ENCODE data around the gene SMS.
A peak's percentile ranks its signal among the peaks of the same experiment; 100 is the strongest.
"Not testable (repeated sequence)": the region's sequence is repeated elsewhere in the genome, so short reads cannot be mapped to it uniquely, and the experiment has no call there.

Gene SMS

DNA sequence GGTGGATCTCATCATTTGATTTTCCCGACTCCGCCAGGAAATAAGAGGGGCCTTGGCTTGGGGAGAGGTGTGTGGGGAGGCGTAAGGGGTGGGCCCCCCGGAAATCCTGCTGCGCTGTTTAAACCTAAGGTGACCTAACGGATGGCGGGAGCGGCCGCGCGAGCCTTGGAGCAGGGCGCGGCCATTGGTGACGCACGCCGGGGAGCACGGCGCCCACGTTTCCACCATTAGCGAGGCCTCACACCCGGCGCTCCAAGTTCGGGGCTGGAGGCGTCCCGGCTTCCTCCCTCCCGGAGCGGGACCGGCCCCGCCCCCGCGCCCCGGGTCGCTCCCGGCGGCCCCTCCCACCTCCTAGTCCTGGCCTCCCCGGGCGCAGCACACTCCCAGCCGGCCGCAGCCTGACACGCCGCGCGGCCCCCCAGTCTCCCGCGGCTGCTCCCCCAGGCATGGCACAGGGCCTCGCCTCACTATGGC lies at the start of gene SMS:
Gene SMS (plus strand): TSS at position 354 of the 474 bp plus-strand sequence. CDS start 116 bp downstream, at position 470.
- DNase-seq, result peak; percentile 58

DNA sequence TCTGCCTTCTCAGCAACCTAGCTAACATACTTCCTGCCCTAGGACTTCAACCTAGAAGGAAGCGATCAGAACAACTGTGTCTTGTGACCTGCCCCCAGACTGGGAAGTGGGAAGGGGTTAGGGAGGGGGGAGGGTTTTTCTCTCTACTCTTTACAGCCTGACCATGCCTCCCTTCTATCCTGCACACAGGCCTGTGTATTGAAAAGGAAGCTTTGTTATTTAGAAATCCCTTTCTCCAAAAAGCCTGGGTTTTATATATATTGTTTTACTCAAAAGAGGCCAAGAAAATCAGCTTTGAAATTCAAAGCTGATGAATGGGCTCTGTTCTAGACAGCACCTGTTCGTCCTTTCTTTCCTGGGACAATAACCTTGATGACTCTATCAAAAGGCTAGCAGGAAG lies 35.2 kb upstream of the SMS start:
- no peak for DNase-seq

DNA sequence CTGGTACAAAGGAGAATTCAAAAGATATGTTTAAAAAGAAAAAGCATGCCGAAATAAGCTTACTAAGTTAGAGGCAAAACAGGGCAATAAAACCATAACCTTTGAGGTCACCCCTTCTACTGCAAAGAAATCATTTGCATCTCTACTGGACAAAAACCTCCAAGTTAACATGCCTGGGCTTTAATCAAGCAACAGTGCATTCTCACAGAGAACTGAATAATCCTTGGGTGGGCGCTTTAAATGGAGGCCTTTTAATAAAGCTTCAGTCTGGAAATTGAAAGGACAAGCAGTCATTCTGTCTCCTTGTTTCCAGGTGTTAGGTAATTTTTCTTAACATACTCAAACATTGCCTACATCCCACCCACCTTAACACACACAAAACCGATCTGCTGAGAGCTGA lies 34.6 kb upstream of the SMS start:
- no peak for DNase-seq

DNA sequence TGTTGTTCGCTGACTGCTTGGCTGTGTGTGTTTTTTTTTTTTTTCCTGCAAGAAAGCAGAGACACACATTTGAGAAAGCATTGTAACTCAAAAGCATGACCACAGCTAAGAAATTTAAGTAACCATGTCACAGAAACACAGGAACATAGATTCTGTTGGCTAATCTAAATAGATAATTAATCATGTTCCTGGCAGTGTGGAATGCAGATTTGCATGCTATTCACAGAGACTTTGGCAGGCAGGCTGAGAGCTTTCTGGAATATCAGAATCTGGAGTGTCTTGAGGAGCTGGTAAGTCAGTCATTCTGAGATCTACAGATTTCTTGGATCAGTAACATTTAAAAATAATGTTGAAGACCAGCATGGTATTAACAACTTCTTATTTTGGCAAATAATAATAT lies 33.2 kb upstream of the SMS start:
- DNase-seq, result no peak

DNA sequence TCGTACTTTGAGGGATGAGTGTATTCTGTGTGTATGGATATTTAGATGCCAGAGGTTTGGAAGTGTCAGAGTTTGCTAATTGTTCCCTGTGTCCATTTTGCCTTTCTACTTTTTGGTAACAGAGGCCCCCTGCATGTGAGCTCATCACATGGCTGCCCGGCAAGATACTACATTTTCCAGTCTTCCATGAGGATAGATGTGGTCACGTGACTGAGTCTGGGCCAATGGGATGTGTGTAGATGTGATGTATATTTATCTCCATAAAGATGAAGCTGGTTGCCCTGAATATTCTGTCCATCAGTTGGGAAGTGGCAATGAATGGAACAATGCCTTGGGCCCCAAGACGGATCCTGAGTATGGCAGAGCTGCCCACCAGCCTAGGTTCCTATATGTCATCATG lies 29.0 kb upstream of the SMS start:
- no peak for DNase-seq

DNA sequence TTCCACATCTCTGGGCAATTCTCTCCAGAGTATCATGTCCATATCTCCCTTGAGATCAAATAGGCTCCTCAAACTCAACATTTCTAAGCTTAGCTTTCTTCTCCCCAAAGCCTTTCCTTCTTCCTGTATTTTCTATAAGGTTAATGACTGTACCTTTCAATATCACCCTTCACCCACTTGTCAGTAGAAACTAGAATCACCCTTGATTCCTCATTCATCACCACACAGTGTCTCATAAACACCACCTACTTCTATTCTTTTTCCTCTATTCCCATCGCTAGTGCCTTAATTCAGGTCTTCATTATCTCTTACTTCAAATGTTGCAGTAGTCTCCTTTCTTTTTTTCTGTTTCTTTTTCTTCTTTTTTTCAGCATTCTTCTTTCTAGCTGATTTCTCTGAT lies 28.3 kb upstream of the SMS start:
- DNase-seq, result no peak

DNA sequence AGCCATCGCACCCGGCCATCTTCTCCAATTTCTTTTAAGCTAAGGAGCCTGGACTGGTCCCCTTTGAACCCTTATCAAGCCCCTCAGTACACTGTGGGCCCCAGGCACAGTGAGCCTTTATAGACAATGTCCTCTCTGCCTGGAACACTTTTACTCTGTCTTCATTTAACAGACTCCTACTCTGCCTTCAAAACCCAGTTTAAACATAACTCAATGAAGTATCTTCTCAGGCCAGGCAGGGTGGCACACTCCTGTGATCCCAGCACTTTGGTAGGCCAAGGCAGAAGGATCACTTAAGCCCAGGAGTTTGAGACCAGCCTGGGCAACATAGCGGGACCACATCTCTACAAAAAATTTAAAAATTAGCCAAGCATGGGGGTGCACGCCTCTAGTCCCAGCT lies 27.5 kb upstream of the SMS start:
- DNase-seq, result no peak

DNA sequence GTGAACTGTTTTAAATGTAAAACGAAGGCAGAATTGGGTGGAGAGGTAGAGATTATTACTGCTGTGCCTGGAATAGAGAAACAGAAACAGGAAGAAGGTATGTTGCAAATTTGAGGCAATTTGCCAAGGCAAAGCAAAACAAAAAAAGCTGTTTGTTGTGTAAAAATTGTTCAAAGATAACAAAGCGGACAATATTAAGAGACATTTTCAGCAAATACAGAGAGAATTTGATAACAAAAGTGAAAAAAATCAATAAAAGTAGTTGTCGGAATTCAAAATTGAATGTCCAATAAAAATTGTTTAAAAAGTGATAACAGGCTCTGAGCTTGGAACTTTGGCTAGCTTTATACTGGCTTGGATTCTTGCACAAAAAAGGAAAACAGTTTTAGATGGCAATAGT lies 14.4 kb upstream of the SMS start:
- peak; percentile 48 for DNase-seq

DNA sequence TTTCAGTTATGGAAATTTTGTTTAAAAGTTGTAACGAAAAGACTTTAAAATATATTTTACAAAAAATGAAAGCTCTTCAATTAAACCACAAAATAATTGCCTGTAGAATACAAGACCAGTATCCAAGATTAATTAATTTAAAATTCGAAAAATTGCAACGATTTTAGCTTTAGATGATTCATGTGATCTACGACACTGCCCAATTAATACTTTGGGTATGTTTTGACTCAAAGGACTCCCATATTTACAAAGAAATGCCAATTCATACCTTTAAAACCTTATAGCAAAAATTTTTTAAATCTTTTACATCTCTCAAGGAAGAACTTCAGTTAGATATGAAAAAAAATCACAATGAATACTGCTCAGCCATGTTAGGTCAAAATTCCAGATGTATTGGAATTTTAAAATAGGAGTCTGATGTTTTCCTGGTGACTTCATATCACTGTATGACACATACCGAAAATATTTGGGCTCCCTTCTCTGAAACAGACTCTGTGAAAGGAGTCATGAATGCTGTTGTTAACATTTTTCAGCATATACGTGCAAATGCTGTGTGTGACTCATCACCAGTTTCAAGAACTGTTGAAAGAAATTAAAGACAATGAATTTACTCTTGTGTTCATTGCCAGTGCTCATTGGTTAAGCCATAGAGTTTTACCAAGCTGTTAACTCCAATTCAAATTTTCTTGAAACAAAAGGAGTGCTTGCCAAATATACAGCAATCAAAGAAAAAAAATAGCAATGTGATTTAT lies 13.8 kb upstream of the SMS start:
- peak; percentile 60 for DNase-seq

DNA sequence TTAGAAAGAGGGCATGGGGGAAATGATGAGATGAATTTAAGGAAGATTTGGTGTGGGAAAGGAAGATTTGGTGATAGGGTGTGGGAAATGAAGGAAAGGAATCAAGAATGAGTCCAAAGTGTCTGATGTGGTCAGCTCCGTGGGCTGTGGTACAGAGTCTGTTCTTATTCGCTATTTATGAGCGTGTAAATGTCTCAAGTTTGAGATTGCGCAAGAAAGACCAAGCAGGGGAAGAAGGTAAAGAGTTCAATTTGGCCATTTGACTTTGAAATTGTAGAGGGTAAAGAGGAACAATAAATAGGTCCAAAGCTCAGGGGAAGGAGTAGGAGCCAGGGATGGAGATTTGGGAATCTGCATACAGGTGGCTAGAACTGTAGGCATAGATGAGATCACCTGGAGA lies 11.3 kb upstream of the SMS start:
- peak; percentile 65 for DNase-seq

DNA sequence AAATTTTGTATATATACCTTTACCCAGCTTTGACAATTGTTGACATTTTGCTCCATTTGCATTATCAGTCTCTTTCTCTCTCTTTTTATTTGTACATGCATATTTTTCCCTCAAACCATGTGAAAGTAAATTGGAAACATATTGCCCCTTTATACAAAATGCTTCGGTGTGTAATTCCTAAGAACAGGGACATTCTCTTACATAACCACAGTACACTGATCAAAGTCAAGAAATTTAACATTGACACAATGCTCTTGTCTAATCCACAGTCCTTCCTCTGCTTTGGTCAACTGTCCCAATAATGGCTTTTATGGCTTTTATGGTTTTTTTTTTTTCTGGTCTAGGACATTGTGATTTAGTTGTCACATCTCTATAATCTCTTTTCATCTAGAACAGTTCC lies 9.5 kb upstream of the SMS start:
- DNase-seq, result no peak

DNA sequence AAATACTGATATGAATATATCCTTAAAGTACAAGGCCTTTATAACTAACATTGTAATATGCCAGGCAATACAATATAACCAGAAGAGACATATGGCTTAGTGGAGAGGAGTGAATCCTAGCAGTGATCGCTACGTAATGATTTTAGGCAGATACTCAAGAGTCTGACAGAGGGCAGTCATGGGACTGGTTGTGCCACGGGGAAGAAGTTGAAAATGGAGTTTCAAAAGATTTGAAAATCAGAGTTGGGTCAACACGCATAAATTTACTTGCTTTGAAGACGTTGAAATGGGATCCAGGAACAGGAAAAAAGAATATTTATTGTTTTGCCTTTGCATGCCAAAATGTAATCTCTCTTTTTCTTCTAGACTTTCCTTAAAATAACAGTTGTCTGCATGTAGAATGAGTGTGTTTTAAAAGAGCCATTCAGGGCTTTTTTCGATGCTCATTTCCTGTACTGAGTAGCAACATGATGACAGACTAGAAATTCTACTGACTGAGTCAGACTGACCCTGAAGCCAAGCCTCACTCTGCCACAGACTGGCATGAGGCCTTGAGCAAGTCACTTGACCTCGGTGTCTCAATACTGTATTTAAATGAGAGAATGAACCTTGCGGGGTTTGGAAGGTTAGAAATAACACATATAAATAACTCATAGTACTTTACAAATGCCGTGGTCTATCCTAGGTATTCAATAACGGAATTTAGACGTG lies 8.1 kb upstream of the SMS start:
- peak; percentile 66 for DNase-seq

DNA sequence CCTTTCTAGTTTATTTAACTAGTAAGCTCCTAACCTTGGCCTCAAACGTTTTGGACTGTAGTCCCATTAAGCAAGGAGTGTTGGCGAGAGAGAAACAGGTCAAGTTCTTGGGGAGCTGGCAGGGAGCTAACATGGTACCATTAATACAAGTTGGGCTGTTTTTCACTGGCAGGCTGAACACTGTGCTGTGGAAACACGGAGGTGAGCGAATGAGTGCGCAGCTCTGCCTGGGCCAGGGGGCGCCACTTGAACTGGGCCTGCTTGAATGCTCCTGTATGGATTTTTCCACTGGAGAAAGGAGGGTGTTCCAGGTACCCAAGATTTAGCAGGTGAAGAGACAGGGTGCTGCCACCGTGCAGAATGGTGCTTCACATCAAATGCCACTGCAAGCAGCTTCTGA lies 7.4 kb upstream of the SMS start:
- no peak for DNase-seq

DNA sequence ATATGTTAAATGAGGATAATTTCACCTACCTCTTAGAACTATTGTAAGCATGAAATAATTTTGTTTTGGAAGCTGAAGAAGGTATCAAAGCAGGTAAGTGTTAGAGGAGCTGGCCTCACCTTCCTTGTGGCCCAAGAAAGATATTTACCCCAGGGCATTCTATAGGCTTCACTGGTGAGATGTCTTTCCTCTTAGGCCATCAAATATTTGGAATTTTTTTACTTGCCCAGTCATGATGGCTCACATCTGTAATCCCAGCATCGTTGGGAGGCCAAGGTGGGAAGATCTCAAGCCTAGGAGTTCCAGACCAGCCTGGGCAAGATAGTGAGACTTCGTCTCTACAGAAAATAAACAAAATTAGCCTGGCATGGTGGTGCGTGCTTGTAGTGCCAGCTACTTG lies 6.1 kb upstream of the SMS start:
- no peak for DNase-seq

DNA sequence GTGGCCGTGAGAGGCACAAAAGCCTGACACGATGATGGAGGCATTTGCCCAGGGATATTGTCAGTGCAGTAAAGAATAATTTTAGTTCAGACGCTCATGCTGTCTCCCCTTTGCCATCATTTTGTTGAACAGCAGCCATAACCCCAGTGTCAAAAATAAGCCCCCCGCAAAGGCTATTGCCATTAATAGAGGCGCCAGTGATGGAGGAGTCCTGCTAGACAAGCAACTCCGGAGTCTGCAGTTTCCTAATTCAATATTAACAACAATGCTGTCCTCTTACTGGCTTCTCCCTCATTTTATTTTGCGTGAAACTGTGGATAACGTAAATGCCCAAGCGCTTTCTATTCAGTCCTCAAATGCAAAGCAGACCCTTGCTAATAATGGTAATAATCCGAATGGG lies 603 bp upstream of the SMS start:
- no peak for DNase-seq

DNA sequence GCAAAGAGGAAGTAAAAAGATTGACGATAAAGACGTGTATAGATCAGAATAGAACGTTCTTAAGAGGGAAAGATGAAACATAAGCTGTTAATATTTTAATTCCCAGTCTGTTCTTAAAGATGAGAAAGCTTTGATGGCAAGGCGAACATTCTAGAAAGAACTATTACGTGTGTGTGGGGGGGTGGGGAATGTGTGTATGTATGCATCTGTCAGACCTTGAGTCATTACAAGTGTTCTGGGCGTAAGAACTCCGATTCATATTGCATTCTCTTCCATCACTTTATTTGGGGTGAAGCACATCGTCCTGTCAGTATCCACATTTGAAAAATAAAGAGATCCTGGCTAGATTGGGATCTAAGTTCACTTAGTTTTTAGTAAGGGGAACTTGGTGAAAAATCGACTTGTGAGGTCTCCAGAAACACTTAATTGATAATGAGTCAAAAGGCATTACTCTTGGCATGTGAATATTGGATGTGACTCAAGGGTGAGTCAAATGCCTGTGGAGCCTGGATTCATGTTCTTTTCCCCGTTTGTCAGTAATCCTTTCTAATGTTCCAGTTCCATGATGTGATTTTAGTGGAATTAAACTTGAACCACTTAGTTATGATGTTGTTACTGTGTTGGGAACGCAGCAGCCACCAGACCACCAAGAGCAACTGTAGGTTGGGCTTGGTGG lies 3.1 kb downstream of the SMS start:
- no peak for DNase-seq

DNA sequence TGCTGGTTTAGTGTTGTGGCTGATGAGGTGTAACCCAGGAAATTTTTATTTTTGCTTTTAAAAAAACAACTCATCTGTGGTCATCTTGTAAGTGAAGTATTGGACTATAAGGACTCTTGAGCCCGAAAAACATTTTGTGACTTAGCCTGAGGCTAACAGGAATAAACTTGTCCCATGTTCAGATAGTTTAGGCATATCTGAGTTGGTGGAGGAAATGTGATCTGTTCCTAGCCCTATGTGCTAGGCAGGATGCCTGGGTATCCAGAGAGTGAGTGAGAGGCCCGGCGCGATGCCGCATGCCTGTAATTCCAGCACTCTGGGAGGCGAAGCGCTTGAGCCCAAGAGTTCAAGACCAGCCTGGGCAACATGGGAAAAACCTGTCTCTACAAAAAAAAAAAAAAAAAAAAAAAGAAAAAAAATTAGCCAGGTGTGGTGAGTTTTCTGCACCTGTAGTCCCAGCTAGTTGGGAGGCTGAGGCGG lies 3.7 kb downstream of the SMS start:
- no peak for DNase-seq

DNA sequence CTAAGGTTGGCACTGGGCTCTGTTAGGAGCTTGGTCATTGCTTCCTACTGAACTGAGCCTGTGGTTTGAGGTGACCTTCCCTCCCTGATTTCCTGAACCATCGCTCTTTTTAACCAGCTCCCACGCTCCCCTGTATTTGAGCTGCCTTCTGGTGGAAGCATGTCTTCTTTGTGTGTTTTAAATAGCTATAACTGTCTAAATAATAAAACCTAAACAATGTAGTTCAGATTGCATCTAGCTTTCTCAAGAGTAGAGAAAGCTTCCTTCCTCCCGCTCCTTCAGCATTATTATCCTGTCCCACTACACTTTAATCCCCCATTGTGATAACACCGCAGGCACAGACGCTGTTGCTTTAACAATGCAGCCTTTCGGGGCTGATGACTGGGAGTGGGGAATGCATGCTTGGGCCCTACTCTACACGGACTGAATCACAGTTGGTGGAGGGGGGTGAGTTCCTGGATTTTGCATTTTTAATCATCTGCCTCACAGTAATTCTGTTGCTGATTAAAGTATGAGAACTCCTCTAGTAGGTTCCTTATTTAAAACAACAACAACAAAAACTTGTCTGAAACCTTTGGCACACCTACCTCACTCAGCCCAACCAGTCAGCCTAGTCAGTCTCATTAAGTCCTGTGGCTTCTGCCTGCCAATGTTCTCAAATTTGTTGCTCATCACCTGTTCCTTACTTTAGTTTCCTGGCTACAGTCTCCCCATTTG lies 6.6 kb downstream of the SMS start:
- DNase-seq, result no peak

DNA sequence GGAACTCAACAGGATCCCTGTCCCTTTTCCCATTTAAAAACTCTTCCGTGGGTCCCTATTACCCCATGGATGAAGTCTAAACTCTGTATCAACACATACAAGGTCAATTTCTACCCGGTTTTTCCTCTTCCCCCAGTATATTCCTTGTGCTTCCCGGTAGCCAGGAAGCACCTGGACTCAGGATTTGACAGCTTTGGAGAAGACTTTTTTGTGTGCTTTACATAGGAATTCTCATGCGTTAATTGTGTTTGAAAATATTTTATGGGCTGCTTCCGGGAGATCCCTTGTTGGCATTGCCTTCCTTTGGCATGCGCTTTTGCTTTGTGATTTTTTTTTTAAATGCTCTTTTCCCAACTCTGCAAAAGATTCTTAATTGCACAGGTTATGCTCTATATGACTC lies 7.2 kb downstream of the SMS start:
- DNase-seq, result no peak

DNA sequence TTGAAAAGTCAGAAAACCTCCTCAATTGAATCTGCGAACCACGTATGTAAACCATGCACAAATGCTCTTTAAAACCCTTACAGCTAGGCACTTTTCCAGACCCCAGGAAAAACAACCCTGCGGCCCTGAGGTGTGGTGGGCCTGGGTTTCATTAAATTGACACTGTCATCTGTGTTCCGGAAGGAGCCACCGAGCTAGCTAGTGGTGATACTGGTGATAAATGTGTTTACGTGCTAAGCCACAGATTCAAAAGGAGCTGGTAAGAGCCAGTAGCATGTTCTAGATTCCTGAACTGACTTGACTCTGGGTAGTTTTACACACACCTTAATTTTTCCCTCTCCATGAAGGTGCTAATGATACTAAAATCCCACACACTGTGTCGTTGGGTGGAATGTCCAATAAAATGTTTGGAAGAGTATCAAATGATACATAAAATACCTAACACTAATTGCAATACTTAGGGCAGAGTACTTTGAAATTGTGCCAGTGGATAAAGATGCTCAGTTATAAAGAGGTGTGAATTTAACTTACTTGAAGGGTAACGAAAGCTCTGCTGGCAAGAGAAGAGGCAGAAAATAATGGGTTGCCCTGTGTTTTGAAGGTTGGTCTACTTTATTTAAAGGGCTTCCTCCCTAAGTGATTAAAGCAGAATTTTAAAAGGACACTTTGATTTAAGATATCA lies 8.5 kb downstream of the SMS start:
- DNase-seq, result no peak

DNA sequence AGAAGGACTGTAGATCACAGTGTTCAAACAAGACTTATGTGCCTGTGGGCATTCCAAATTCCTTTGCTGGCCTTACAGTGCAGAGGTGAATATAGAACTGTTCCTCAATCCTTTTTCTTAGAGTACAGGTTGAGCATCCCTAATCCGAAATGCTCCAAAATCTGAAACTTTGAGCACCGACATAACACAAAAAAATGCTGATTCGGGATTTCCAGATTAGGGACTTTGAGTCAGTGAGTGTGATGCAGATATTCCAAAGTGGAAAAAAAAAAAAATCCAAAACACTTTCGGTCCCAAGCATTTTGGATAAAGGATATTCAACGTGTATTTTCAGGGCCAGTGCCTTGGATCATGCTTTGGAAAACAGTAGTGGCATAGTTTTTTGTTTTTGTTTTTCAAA lies 9.2 kb downstream of the SMS start:
- DNase-seq, result no peak

DNA sequence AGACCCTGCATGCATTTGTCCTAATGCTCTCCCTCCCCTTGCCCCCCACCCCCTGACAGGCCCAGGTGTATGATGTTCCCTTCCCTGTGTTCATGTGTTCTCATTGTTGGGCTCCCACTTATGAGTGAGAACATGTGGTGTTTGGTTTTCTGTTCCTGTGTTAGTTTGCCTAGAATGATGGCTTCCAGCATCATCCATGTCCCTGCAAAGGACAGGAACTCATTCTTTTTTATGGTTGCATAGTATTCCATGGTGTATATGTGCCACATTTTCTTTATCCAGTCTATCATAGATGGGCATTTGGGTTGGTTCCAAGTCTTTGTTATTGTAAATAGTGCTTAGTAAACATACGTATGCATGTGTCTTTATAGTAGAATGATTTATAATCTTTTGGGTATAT lies 10.0 kb downstream of the SMS start:
- not testable (repeated sequence) for DNase-seq

DNA sequence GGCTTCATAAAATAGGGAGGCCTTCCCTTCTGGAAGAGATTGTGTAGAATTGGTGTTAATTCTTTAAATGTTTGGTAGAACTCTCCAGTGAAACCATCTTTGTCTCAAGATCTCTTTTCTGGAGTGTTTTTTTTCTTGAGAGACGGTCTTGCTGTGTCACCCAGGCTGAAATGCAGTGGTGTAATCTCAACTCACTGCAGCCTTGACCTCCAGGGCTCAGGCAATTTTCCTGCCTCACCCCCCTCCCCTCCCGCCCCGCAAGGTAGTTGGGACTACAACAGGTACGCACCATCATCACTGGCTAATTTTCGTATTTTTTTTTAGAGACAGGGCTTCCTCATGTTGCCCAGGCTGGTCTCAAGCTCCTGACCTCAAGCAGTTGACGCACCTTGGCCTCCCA lies 12.1 kb downstream of the SMS start:
- no peak for DNase-seq
